Keratinocyte (primary cell): Measurements from ENCODE around the gene PITPNC1. TPM values are rescaled to one million over a fixed set of nuclear protein-coding genes. Genes with fewer than 3 reads are reported as not detected.

Experiments
- DNase-seq: peaks from one replicate; pipeline ENCODE4 v3.0.0-alpha.2; 2011; ENCODE audit warnings: low read depth, missing footprints, low spot score
- FAIRE-seq: peaks from 2 replicates; lab custom pipeline; 2011; peaks lifted over from hg19 to GRCh38; lab: Jason Lieb, UNC
- H2AFZ ChIP-seq: 2 replicates; pipeline ENCODE4 v1.6.0; 2012; ENCODE audit warnings: low read length, control low read depth, inconsistent platforms; ENCODE audit not compliant: control insufficient read depth
- H3K27ac ChIP-seq: 2 replicates; pipeline ENCODE4 v1.5.1; 2011; ENCODE audit warnings: low read length; ENCODE audit not compliant: control insufficient read depth, insufficient read depth
- H3K27me3 ChIP-seq: 3 replicates; pipeline ENCODE4 v1.6.0; 2011; ENCODE audit warnings: low read length; ENCODE audit not compliant: control insufficient read depth, insufficient read depth; ENCODE audit errors: extremely low read depth
- H3K36me3 ChIP-seq, 2 experiments: 2 replicates in 1 of 2; 3 replicates in 1 of 2; pipeline ENCODE4 v1.5.1; 2011; ENCODE audit warnings: low read length in 2 of 2, mild to moderate bottlenecking in 1 of 2; ENCODE audit not compliant: control insufficient read depth in 2 of 2, insufficient read depth in 2 of 2; ENCODE audit errors: extremely low read depth in 1 of 2
- H3K4me1 ChIP-seq: 3 replicates; pipeline ENCODE4 v1.5.1; 2011; ENCODE audit warnings: low read length; ENCODE audit not compliant: control insufficient read depth, insufficient read depth; ENCODE audit errors: extremely low read depth
- H3K4me2 ChIP-seq: 3 replicates; pipeline ENCODE4 v1.6.0; 2011; ENCODE audit warnings: low read depth, low read length; ENCODE audit not compliant: control insufficient read depth, insufficient read depth; ENCODE audit errors: extremely low read depth
- H3K4me3 ChIP-seq, 3 experiments: fragments of 200-600 bp in 1 of 3; sonication (generic) in 1 of 3; 2 replicates in 2 of 3; 3 replicates in 1 of 3; pipeline ENCODE4 v1.5.1; 2011 to 2016; ENCODE audit warnings: low read length in 3 of 3, mild to moderate bottlenecking in 3 of 3, control low read depth in 2 of 3, inconsistent platforms in 1 of 3, low read depth in 1 of 3, mixed read lengths in 1 of 3, mixed run types in 1 of 3, moderate library complexity in 1 of 3; ENCODE audit not compliant: control insufficient read depth in 2 of 3, insufficient read depth in 2 of 3; ENCODE audit errors: extremely low read depth in 1 of 3
- H3K79me2 ChIP-seq: 2 replicates; pipeline ENCODE4 v1.6.0; 2012; ENCODE audit warnings: low read length; ENCODE audit not compliant: control insufficient read depth, insufficient read depth
- H3K9ac ChIP-seq: 3 replicates; pipeline ENCODE4 v1.6.0; 2011; ENCODE audit warnings: low read length; ENCODE audit not compliant: control insufficient read depth, insufficient read depth; ENCODE audit errors: extremely low read depth
- H3K9me1 ChIP-seq: 3 replicates; pipeline ENCODE4 v1.6.0; 2011; ENCODE audit warnings: low read length; ENCODE audit not compliant: control insufficient read depth, insufficient read depth; ENCODE audit errors: extremely low read depth
- H3K9me3 ChIP-seq: 2 replicates; pipeline ENCODE4 v1.5.1; 2012; ENCODE audit warnings: low read depth, low read length; ENCODE audit not compliant: control insufficient read depth
- H4K20me1 ChIP-seq: 3 replicates; pipeline ENCODE4 v1.6.0; 2011; ENCODE audit warnings: low read length; ENCODE audit not compliant: control insufficient read depth, insufficient read depth; ENCODE audit errors: extremely low read depth
- CTCF ChIP-seq, 3 experiments: IDR thresholded peaks in 1 of 3; conservative IDR thresholded peaks in 1 of 3; optimal IDR thresholded peaks in 1 of 3; 2 replicates in 2 of 3; 3 replicates in 1 of 3; pipeline versions ENCODE3 to v1.5.1; 2011; ENCODE audit warnings: low read length in 3 of 3, mild to moderate bottlenecking in 3 of 3, moderate library complexity in 2 of 3, control low read depth in 1 of 3, inconsistent platforms in 1 of 3; ENCODE audit not compliant: insufficient read depth in 2 of 3; ENCODE audit errors: extremely low read depth in 1 of 3
- EZH2 ChIP-seq: IDR thresholded peaks from one replicate; pipeline ENCODE4 v1.6.1; 2012; ENCODE audit warnings: inconsistent platforms, mild to moderate bottlenecking, low read length, moderate library complexity
- dilution Hi-C: fragments of 300-500 bp; cut with MboI; formaldehyde crosslinking; loops from one replicate; pipeline ENCODE4 v1.7.0; 2020; ENCODE audit warnings: low sequenced_read_pairs; ENCODE audit not compliant: extremely low pct_ligation_motif_present
- polyA plus RNA-seq, 5 experiments: library from polyadenylated mRNA; depleted of rRNA in 3 of 5; stranded (reverse) in 3 of 5; stranded (forward) in 1 of 5; unstranded in 1 of 5; fragments of >200 nt; gene quantifications; 1 replicate in 1 of 5; 2 replicates in 3 of 5; 3 replicates in 1 of 5; pipeline versions ENCODE4 v1.2.1 to v1.2.3, GENCODE V29; 2011 to 2012; ENCODE audit warnings: missing spikeins in 2 of 5, low read depth in 1 of 5, low replicate concordance in 1 of 5

Gene PITPNC1
- polyA plus RNA-seq, 1 donor (not counting 4 experiments of a cell fraction or from before 2014, with no cell fraction given), result 24.8 TPM

GRCh38 chr17:67459985-67460384, 82.9 kb downstream of the PITPNC1 start:
- no peaks in the 10 kb centered on the region for H4K20me1 ChIP-seq
- no peaks in the 10 kb centered on the region for H3K36me3 ChIP-seq
- no peak overlapping the region for H3K27ac ChIP-seq
- H3K4me3 ChIP-seq, result no peak overlapping the region
- H3K27me3 ChIP-seq, result no peaks in the 10 kb centered on the region
- H3K79me2 ChIP-seq, result peaks cover 5% of the 10 kb centered on the region
- DNase-seq, result no peak
- no peaks in the 10 kb centered on the region for H3K9me1 ChIP-seq
- no peak overlapping the region for H2AFZ ChIP-seq
- no peak overlapping the region for H3K9ac ChIP-seq
- dilution Hi-C loops, result no loop called here
- H3K4me2 ChIP-seq, result no peak overlapping the region
- TF ChIP-seq CTCF (optimal IDR thresholded peaks at IDR 0.05 in 1 of 3, IDR thresholded peaks at IDR 0.05 in 1 of 3, conservative IDR thresholded peaks at IDR 0.05 in 1 of 3; ENCODE audit: extremely low read depth in 1 of 3, insufficient read depth in 2 of 3, low read length in 3 of 3), result no peak
- H3K4me1 ChIP-seq, result no peaks in the 10 kb centered on the region
- FAIRE-seq, result no peak
- H3K9me3 ChIP-seq, result no peaks in the 10 kb centered on the region

- Histone ChIP-seq H3K36me3 (no peaks in the 10 kb centered on the region), H3K27ac (no peak overlapping the region), H3K9me1 (no peaks in the 10 kb centered on the region), H3K9ac (no peak overlapping the region), H3K4me3 (no peak overlapping the region), H3K4me1 (no peaks in the 10 kb centered on the region), H3K9me3 (no peaks in the 10 kb centered on the region), H4K20me1 (no peaks in the 10 kb centered on the region), H2AFZ (no peak overlapping the region), H3K27me3 (no peaks in the 10 kb centered on the region), H3K4me2 (no peak overlapping the region), H3K79me2 (peaks cover 5% of the 10 kb centered on the region)
- TF ChIP-seq EZH2, result no peak
- no peak for TF ChIP-seq CTCF (optimal IDR thresholded peaks at IDR 0.05 in 1 of 3, IDR thresholded peaks at IDR 0.05 in 1 of 3, conservative IDR thresholded peaks at IDR 0.05 in 1 of 3; ENCODE audit: extremely low read depth in 1 of 3, insufficient read depth in 2 of 3, low read length in 3 of 3)
- dilution Hi-C loops, result no loop called here
- FAIRE-seq (no peak), DNase-seq (no peak)
These were observed 84.2 kb downstream of the PITPNC1 start for GRCh38 chr17:67461228-67461780.
